Ramos (cell line): ENCODE measurements around the gene CMIP.

ENCODE experiments used
- in situ Hi-C: fragments of 300-500 bp; cut with MboI; formaldehyde crosslinking; loops from one replicate; pipeline ENCODE4 v1.14.3; 2022; ENCODE audit warnings: low sequenced_read_pairs; ENCODE audit not compliant: unreplicated experiment

CMIP gene

DNA sequence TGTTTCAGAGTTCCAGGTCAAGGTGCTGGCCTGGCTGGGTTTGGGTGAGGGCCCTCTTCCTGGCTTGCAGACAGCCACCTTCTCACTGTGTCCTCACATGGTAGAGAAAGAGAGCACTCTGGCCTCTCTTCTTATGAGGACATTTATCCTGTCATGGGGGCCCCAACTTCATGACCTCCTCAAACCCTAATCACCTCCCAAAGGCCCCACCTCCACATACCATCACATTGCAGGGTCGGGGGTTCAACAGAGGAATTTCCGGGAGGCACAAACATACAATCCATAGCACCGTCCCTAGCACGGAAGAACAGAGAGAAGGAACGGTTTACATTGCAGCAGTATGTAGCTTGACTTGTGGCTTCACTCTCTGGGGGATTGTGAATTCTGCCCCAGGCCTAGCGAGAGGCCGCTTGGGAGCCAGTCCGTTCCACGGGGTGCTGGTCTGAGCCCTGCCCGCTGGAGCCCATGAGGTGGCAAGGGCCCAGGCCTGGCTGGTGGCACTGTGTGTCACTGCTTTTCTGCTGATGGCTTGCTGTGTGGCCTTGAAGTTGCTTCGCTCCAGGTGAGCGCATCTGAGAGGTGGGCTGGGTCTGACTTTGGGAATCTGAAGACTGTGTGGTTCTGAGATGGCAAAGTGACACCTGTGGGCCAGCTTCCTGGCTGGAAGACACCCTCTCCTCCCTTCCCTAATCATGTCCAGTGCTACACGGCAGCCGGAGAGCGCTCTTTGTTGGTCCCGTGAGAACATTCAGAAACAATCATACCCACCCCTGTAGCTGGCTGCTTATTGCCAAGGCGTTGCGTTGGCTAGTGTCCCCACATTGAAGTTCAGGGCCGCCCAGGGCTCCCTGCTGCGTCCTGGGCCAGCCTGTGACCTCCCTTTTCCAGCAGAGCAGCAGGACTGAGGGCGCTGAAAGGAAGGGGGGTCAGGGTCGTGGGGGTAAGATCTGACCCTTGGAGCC, 98.3 kb downstream of the CMIP start:
- in situ Hi-C loops = no loop called here

DNA sequence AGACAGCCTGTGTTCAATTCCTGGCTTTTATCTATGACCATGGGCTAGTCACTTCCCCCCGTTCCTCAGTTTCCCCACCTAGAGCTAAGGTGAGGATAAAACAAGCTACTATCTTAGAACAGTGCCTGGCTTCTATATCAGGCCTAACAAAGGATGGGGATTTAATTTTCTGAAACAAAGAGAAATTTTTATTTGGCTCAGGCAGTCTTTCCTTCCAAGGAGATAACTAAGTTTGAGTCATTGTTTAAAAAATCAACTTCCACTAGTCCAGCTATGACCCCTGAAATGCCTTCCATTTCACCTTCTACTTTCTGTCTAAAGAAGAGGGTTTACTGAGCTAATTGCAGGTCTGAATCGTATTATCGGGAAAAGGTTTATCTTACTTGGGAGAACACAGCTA, 99.0 kb downstream of the CMIP start:
- in situ Hi-C loops = no loop called here

DNA sequence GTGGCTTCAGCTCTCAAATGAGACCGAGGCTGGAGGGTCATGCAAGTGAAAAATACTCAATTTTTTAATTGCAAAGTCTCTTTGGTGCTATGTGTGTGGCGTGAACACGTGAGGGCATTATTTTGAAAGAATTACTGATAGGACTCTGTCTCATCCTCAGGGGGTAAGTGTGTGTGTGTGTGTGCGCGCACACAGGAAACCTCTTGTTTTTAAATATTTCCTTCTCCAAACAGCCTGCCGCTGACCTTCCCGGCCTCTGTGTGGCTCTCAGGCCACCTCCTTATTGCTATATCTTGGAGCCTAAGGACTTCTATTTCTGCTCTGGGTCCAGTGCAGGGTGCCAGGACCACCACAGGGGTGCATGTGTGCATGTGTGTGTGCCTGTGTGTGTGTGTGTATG, 99.7 kb downstream of the CMIP start:
- in situ Hi-C loops = no loop called here

DNA sequence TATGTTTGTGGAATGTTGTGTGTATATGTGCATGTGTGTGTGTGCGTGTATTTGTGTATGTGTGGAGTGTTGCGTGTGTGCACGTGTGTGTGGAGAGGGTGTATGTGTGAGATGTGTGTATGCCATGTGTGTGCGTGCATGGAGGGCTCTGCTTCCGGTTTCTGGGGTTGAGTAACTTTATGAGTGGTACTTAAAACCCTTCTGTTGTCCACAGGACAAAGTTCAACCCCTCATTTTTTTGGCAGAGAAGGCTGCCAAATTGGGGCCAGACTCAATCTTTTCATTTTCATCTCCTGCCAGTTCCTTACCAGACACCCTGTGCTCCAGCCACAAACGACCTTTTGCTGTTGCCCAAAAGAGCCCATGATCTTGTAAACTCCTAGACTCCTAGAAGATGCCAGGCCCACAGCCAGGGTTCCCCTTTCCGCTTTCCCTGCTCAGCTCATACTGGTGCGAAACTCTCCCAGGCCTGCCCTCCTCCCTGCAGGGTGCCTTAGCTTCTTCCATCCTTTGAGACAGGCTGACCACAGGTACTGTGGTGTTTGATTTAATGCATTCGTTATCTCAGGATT, 100.2 kb downstream of the CMIP start:
- in situ Hi-C loops = no loop called here

DNA sequence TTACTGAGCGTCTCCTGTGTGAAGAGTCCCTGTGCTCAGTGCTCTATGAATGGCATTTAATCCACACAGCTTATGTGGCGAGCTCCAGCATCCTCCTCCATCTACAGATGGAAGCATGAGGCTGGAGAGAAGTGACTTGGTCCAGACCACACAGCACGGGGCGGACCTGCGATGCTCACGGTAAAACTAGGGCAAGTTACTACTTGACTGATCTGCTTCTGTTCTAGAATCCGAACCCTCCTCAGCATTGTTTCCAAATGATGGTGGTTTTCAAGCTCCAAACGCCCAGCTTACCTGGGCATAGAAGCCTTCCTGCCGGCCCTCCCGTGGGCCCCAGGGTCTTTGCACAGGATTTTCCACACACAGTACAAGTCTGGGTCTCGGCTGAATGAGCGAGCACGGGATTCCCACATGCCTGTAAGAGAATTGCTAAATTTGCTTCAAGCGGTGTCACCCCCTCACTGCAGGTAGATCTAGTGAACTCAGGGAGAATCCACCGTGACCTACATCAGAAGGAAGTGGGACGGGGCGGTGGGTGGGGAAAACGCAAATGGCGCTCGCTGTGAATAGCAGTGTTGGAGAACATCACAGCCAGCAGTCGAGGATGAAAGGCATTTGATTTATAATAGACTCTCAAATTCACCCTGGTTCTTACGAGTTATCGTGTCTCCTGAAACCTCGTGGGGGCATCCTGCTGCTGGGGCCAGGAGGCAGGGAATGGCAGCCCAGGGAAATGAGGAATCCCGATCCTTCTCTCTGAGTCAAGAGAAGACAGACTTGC, 101.1 kb downstream of the CMIP start:
- in situ Hi-C loops = no loop called here

DNA sequence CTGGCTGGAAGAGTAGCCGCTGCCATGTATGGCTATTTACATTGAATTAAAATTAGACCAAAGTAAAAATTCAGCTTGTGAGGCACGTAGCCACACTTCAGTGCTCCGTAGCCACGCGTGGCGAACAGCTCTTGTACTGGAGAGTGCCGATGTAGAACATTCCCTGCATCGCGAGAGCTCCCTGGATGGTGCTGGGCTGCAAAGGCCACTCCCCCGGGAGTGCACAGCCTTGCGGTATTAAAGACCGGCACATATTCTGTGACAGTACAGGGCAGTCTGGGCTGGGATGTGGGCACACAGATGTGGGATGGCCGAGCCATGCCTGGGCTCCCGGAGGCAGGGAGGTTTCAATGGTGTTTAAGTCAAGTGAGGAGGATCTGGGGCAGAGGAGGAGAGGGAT, 102.2 kb downstream of the CMIP start:
- in situ Hi-C loops = no loop called here

DNA sequence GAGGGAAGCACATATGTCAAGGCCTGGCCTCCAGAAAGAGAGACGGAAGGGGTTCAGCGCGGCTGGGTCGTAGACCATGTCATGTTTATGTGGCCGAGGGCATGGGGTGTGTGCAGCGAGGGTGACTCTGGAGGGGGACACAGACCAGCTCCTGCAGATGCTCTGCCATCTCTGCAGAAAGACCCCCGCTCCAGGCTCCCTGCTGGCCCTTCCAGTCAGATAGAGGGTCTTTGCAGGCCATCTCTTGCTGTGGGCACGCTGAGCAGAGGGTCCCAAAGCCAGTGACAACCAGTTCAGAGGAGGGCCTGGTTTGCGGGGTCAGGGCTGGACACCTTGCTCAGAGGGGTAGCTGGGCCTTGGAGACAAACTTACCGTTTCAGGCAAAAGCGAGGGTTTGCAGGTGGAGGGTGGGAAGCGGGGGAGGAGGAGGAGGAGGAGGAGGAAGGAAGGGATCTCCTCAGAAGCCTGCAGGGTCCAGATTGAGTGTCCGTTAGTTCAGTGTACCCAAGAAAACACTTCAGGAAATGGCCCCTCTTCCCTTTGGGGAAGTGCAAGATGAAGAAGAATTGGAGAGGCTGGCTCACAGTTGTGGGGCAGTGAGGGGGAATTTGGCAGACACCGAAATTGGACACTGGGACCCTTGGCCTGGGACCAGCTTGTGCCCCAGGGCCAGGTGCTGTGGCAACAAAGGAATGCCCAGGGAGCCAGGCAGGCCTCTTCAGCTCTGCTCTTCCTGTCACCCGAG, 102.8 kb downstream of the CMIP start:
- in situ Hi-C loops = no loop called here

DNA sequence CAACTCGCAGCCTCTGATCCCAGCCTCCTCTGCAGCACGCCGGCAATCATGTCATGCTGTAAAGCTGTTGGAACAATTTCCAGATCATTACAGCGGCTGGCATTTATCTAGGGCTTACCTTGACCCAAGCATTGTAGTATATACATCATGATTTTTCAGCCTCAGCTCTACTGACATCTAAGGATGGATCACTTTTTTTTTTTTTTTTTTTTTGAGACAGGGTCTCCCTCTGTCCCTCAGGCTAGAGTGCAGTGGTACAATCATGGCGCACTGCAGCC, 103.3 kb downstream of the CMIP start:
- in situ Hi-C loops = no loop called here

DNA sequence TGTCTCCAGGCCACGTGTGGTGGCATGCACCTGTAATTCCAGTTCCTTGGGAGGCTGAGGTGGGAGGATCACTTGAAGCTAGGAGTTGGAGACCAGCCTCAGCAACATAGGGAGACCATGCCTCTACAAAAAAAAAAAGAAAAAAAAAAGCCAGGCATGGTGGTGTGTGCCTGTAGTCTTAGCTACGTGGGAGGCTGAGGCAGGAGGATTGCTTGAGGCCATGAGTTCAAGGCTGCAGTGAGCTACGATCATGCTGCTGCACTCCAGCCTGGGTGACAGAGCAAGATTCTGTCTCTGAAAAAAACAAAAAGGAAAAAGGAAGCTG, 103.9 kb downstream of the CMIP start:
- in situ Hi-C loops = no loop called here

DNA sequence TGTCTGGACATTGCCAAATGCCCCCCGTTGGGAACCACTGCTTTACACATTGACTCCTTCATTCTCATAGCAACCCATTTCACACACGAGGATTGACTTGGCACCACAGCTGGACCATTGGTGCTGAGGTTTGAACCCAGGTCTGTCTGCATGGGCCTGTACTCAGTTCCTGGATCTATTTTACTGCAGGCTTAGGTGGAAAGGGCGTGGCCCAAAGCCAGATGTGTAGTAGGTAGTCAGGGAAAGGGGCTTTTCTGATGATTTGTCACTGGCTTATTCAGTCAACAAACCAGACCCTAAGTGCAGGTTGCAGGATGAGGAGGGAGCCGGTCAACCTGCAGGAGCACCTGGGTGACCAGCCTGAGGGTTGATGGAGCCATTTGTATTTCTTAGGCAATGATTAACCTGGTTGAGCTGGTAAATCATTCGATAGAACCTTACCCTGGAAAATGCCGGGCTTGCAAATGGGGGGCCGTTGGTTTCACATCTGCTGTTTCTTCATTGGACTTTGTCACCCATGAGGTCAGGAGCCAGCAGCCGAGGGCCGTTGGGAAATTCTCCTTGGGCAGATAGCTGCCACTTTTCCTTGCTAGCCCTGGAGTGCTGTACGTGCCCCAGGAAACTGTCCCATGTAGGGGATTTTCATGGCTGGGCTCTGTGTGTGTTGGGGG, 104.4 kb downstream of the CMIP start:
- in situ Hi-C loops = no loop called here

DNA sequence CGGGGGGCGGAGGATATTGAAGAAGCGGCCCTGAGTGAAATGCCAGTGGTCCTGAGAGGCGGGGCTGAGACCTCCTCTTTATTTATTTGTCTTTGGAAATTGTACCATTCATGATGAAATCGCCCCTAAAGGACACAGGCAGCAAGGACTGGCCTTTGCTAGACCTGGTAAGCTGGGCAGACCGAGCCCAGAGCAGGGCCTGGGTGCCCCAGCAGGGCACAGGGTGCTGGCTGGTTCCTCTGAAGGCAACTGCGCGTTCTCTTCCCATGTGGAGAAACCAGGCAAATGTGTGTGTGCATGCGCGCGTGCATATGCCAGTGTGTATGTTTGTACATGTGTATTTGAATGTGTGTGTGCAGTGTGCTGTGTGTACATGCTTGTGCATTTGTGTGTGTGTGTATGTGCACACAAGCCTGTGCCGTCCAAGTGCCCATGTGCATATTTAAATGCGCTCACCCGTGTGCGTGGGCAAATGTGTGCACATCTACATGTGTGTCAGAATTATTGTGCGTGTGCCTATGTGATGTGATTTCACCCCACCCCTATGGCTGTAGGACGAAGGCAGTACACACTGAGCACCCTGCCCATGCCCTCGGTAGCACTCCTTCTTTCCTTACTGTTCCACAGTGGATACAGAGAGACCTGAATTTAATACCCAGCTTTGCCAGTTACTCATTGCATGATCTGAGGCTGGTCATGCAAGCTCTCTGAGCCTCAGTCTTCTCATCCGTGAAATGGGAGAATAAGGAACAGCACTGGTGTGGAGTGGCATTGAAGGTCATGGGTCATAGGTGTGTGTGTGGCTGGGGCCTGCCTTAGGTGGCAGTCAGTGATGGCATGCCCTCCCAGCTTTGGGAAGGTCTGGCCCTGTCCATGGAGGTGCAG, 105.2 kb downstream of the CMIP start:
- in situ Hi-C loops = no loop called here

DNA sequence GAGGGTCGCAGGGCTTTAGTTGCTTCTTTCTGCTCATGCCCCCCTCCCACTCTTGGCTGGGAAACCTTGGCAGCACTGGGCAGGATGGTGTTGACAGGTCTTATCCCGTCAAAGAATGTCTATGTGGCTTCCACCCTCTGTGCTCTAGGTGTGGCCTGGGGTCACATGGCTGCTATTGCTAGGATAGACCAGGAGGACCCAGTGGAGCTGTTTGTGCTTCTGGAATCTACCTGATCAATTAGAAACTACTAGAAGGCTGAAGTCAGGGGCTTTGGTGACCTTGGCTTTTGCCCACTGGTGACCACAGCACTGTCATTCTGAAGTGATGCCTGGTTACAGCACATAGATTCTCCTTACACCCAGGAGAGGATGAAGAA, 105.8 kb downstream of the CMIP start:
- in situ Hi-C loops = no loop called here

DNA sequence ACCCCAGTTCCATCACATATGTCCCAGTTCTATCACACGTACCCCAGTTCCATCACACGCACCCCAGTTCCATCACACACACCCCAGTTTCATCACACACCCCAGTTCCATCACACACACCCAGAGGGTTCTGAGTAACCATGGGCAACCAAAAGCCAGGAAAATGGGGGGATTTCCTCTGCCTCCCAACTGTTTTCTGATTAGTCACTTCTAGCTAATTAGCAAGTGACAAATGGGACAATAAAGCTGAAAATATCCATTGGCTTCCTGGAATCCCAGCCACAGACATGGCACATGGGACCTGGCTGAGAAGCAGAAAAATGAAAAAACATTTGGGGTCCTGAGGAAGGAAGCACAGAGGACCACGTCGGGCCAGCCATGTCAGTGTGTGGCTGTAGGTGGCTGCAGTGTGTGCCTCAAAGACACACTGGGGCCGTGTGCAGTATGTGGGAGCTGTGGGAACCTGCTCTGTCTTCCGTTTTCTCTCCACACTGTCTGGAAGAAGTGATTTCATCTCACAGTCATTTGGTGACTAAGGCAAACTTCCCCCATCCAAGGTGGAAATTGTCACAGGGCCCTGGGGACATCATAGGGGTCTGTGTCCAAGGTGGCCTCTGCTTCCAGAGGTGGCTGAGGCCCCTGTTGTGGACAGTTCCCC, 106.7 kb downstream of the CMIP start:
- in situ Hi-C loops = no loop called here

DNA sequence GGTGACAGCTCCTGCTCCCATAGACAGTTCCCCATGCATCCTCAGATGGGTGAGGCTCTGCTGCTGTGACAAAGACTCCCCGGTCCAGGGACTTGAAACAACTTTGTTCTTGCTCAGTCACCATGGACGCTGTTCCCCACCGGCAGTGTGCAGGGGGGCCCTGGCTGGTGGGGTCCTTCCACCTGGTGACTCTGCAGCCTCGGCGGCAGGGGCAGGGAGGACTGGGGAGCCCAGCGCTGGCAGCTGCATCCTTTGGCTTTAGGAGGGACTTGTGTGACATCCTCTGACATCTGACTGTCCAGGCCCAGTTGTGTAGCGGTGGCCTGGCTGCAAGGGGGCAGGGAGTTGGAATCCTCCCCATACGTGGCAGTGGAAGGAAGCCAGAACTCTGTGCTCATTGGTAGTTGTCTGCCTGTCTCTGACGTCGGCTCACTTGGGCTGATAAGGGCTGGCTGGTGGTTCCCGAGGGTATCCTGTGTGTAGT, 107.3 kb downstream of the CMIP start:
- in situ Hi-C loops = no loop called here

DNA sequence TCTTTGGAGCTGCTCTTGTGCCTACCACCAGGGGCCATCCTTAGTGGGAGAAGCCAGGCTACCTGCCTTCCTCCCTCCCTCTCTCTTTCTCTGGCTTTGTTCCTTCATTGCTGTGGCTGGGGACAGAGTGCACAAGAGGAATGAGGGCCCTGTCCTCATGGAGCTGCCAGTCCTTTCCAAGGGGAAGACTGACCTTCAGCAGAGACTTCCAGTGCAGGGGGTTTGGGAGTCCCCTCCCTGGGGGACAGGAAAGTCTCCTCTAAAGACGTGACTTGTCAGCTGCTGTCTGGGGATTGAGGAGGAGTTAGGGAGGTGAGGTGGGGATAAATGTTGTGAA, 108.1 kb downstream of the CMIP start:
- in situ Hi-C loops = no loop called here

DNA sequence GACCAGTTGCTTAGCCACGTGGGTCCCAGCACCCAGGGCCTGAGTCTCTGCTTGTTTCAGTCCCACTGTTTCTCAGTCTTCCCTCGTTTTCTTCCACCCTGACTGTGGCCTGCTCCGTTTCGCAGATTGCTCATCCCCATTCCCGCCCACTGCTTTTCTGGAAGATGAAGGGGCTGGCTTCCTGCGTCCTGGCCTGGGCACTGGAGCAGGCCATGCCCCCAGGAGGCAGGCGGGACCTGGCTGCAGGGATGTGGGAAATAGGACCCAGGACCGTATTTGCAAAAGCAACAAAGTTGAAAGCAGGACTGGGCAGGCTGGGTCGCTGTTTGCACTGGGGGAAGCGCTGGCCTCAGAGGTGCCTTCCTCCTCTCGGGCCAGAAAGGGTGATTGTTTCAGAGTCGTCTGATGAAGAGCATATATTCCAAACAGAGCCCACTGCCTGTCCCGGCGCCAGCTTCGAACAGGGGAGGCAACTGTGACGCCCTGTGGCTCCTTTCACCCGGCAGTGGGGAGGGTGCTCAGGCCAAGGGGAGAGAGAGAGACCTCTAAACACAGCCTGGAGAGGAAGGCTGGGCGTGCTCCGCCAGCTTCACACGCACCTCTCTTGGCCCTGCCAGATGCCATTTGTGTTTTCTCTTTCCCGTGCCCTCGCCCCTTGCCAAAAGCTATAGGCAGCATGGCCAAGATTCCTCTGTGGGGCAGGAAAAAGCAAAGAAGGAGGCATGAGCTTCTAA, 108.6 kb downstream of the CMIP start:
- in situ Hi-C loops = no loop called here

DNA sequence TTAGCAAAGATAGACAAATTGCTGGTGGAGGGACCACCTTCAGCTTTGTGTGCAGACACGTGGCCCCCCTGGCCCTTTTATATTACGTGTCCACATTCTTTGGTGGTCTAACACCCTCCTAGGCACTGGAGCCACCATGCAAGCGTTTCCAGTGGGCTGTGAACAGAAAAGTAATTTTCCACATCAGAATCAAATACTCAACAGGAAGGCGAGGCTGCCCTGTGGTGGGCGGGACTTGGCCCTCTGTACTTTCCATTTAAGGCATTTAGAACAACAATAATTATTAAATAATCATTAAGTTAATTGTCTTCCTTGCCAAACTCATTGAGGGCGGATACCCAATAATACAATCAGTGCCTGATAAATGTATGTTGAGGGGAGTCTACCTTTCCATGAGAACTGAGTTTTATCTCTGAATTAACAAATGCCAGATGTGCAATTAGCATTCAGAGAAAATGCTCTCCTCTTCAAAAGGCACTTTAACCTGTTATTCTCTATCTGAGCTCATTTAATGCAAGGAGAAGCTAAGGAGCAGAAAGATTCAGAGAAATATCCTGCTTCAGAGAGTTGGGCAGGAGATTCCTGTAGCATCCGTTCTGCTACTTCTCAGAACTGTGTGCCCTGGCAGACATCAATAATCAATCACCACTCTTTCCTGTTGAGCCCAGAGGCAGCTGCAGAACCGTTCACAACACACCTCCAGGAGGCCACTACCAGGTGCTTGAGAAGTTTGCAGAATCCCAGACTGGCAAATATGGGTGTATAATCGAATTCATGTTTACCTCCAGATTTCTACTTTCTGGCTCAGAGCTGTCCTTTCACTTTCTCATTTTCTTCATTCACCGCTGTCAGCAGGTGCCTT, 109.4 kb downstream of the CMIP start:
- in situ Hi-C loops = no loop called here
